Mesodermal cell (in vitro differentiated cells): Measurements from ENCODE around the gene EIF4H. TPM values are rescaled to one million over a fixed set of nuclear protein-coding genes. Genes with fewer than 3 reads are reported as not detected.
A peak's percentile ranks its signal among the peaks of the same experiment; 100 is the strongest.

Source experiments
- H3K27ac ChIP-seq: 2 replicates; pipeline ENCODE4 v1.7.0; 2013; ENCODE audit warnings: mild to moderate bottlenecking, low read depth, low read length, moderate library complexity; ENCODE audit not compliant: severe bottlenecking
- H3K36me3 ChIP-seq: 2 replicates; pipeline ENCODE4 v1.7.1; 2013; ENCODE audit warnings: mild to moderate bottlenecking, low read length, moderate library complexity; ENCODE audit not compliant: control insufficient read depth, insufficient read depth
- H3K4me1 ChIP-seq: one replicate; pipeline ENCODE4 v1.7.1; 2013; ENCODE audit warnings: mild to moderate bottlenecking, low read length; ENCODE audit not compliant: insufficient read depth, control insufficient read depth, poor library complexity, severe bottlenecking
- H3K4me3 ChIP-seq: 2 replicates; pipeline ENCODE4 v1.7.0; 2013; ENCODE audit warnings: low read length, control low read depth, mild to moderate bottlenecking; ENCODE audit not compliant: insufficient read depth, poor library complexity, severe bottlenecking; ENCODE audit errors: extremely low read depth
- H3K9me3 ChIP-seq: 2 replicates; pipeline ENCODE4 v1.7.1; 2013; ENCODE audit warnings: mild to moderate bottlenecking, low read length, moderate library complexity; ENCODE audit not compliant: control insufficient read depth
- WGBS, 2 experiments: methylation state at CpG; one replicate each; pipeline ENCODE4 v1.1.5; 2013; ENCODE audit warnings: missing lambda C conversion rate in 2 of 2; ENCODE audit not compliant: insufficient coverage in 2 of 2; 5-methylcytosine and 5-hydroxymethylcytosine counted together
- polyA plus RNA-seq, 2 experiments: library from polyadenylated mRNA; stranded (reverse); fragments of 50-300 nt; gene quantifications; one replicate each; pipeline ENCODE4 v1.2.3, GENCODE V29; 2013

Gene EIF4H
- polyA plus RNA-seq (2013, experiment 1 of 2): 303 TPM
- polyA plus RNA-seq (2013, experiment 2 of 2): 289 TPM

DNA sequence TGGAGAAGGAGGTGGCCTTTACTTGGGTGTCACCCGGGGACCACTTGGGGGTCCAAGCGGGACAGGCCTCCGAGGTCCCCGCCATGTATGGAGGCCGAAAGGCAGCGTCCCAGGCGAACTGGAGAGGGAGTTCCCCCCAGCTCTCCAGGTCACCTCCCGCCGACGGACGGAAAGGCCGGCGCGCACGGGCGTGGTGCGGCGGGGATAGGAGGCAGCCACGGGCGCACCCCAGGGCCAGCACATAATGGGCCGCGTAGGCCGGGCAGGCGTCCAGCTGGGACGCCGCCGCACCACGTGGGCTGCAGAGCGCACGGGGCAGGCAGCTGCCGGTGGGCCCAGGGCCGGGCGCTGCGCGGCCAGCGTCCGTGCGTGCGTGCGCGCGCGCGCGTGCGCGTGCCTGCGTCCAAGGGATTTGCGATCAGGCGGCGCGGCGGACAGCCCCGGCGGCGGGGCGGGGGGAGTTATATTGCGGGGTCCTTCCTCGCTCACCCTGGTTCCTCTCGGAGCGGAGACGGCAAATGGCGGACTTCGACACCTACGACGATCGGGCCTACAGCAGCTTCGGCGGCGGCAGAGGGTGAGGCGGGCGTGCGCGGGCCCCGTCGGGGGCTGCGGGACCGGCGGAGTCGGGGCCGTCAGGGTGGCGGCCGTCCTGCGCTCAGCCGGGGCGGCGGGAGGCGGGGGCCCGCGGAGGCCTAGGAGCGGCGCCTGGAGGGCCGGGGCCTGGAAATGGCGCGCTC lies at the start of gene EIF4H:
Gene EIF4H (plus strand): TSS at position 491 of the 740 bp plus-strand sequence. CDS start 28 bp downstream, at position 519.
- Histone ChIP-seq H3K27ac (peak within 1 kb of the TSS; percentile 94), H3K36me3 (peaks cover 34% of the 10 kb centered on the region), H3K4me1 (peaks cover 27% of the 10 kb centered on the region), H3K4me3 (peak within 1 kb of the TSS; percentile 94), H3K9me3 (no peaks in the 10 kb centered on the region)
- 1% methylated on average over 55 to 76 of the region's 95 CpGs for WGBS, 2 experiments

DNA sequence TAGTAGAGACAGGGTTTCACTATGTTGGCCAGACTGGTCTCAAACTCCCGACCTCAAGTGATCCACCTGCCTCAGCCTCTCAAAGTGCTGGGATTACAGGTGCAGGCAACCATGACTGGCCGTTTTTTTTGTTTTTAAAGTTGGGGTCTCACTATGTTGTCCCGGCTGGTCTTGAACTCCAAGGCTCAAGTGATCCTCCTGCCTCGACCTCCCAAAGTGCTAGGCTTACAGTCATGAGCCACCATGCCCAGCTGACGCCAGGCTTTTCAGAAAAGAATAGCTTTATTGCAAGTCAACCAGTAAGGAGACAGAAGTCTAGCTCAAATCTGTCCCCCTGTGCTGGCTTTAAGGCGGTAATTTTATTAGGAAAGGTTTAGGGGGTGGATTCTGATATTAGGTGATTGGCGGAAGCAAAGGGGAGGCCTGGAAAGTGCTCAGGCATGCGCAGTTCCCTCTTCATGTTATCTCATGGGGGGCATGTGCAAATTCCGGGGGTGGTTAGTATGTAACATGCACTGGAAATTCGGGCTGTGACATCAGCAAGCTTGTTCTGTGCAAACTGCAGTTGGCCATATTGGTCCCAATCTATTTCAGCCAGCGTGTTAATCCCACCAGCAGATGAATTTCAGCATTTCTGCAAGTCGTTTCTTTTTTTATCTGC lies 47.8 kb upstream of the EIF4H start:
- peaks cover 10% of the 10 kb centered on the region for H3K36me3 ChIP-seq
- no peak overlapping the region for H3K27ac ChIP-seq
- no peak overlapping the region for H3K4me3 ChIP-seq
- H3K4me1 ChIP-seq: no peaks in the 10 kb centered on the region
- no peaks in the 10 kb centered on the region for H3K9me3 ChIP-seq
- WGBS, 2 experiments: 78 to 84% methylated on average over 10 to 12 of the region's 12 CpGs

DNA sequence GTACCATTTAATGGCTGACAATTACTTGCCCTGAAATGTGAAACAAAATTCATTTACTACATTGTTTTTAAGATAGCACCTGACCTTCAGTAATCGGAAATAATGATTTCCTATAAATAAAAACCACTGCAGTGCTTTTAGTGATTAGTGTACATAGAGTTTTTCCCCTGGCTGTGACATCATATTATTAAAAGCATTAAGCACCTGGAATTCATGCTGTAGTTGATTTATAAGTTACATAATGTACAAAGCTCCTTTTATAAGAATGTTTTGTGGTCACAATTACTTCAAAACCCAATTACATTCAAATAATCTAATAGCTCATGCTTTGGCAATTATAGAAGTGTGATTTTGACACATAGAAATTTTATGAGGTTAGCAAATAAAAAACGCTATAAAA lies 44.3 kb upstream of the EIF4H start:
- Histone ChIP-seq H3K4me1 (no peaks in the 10 kb centered on the region), H3K9me3 (no peaks in the 10 kb centered on the region), H3K4me3 (no peak overlapping the region), H3K36me3 (no peaks in the 10 kb centered on the region), H3K27ac (no peak overlapping the region)
- WGBS, 2 experiments: no CpG with 5 or more reads among the region's 2 CpGs

DNA sequence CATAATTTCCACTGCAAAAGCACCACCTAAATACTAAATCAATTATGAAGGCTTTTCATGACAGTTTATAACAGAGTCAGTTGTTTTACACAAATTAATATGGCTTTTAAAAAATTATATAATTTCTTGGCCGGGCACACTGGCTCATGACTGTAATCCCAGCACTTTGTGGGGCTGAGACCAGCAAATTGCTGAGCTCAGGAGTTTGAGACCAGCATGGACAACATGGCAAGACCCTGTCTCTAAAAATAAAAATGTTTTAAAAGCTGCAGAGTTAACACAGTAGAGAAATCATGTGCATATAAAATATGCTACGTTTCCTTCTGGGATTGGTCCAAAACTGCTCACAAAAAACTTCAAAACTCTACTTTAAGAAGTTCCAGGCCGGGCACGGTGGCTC lies 43.6 kb upstream of the EIF4H start:
- H3K27ac ChIP-seq: no peak overlapping the region
- no peaks in the 10 kb centered on the region for H3K36me3 ChIP-seq
- H3K4me3 ChIP-seq: no peak overlapping the region
- WGBS, 2 experiments: 86 to 100% methylated on average over 3 to 4 of the region's 4 CpGs
- H3K9me3 ChIP-seq: no peaks in the 10 kb centered on the region
- H3K4me1 ChIP-seq: no peaks in the 10 kb centered on the region

DNA sequence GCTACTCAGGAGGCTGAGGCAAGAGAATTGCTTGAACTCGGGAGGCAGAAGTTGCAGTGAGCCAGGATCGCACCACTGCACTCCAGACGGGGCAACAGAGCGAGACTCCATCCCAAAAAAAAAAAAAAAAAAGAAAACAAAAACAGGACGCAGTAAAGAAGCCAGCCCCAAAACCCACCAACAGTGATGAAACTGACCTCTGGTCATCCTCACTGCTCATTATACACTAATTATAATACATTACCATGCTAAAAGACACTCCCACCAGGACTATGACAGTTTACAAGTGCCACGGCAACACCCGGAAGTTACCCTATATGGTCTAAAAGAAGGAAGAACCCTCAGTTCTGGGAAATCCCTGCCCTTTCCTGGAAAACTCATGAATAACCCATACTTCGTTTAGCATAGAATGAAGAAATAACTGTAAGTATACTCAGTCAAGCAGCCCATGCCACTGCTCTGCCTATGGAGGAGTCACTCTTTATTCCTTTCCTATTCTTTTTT lies 40.0 kb upstream of the EIF4H start:
- no peaks in the 10 kb centered on the region for H3K4me1 ChIP-seq
- H3K4me3 ChIP-seq: no peak overlapping the region
- H3K36me3 ChIP-seq: no peaks in the 10 kb centered on the region
- 95 to 100% methylated on average over 1 to 4 of the region's 8 CpGs for WGBS, 2 experiments
- H3K27ac ChIP-seq: no peak overlapping the region
- no peaks in the 10 kb centered on the region for H3K9me3 ChIP-seq

DNA sequence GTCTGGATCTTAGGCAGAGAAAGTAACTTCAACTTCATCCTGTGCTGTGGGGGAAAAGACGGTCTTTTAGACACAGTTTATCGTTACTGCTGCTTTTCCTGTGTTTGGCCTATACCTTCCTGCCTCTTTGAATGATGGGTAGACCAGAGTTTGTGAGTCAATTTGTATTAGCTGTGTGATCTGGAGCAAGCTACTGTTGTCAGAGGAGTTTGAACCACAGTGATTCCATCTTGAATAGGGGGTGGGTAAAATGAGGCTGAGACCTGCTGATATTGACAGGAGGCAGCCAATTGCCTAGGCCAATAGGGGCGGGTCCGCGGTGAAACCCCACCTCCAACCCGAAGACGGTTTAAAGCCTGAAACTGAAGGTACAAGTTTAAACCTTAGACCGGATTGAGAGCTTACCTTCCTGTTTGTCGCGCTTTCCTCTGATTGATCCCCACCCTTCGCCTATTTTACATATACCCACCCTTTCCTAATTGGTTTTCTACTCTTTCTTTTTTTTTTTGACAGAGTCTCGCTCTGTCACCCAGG lies 35.8 kb upstream of the EIF4H start:
- H3K36me3 ChIP-seq: no peaks in the 10 kb centered on the region
- 71 to 73% methylated on average over 11 of the region's 12 CpGs for WGBS, 2 experiments
- no peak overlapping the region for H3K27ac ChIP-seq
- H3K9me3 ChIP-seq: no peaks in the 10 kb centered on the region
- H3K4me1 ChIP-seq: peaks cover 4% of the 10 kb centered on the region
- no peak overlapping the region for H3K4me3 ChIP-seq

DNA sequence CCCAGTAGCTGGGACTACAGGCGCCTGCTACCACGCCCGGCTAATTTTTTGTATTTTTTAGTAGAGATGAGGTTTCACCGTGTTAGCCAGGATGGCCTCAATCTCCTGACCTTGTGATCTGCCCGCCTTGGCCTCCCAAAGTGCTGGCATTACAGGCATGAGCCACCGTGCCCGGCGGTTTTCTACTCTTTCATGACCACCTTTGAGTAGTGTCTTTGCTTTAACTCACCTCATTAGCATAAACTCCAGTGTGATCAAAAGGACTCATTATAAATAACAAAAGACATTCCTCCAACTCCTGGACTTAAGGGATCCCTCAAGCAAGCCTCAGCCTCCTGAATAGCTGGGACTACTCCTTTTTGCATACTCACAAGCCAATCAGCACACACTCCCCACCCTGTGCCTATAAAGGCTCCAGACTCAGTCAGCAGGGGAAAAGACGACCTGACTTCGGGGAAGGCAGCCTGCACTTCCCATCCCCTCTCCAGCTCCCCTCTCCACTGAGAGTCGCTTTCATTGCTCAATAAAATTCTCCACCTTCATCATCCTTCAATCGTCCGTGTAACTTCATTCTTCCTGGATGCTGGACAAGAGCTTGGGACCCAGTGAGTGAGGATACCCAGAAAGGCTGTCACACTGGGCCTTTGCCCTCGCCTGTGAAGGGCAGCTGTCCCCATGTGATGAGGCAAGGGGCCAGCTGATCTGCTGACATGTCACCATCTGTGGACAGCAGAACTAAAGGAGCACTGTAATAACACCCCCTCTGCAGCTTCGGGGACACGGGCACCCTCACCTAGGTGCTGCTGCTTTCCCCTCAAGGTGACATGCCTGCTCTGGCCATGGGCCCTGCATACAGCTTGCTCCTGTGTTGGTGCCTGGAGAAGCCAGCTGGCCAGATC lies 35.0 kb upstream of the EIF4H start:
- Histone ChIP-seq H3K4me3 (no peak overlapping the region), H3K36me3 (no peaks in the 10 kb centered on the region), H3K9me3 (no peaks in the 10 kb centered on the region), H3K27ac (no peak overlapping the region), H3K4me1 (peaks cover 4% of the 10 kb centered on the region)
- WGBS, 2 experiments: 67 to 68% methylated on average over 12 to 15 of the region's 16 CpGs

DNA sequence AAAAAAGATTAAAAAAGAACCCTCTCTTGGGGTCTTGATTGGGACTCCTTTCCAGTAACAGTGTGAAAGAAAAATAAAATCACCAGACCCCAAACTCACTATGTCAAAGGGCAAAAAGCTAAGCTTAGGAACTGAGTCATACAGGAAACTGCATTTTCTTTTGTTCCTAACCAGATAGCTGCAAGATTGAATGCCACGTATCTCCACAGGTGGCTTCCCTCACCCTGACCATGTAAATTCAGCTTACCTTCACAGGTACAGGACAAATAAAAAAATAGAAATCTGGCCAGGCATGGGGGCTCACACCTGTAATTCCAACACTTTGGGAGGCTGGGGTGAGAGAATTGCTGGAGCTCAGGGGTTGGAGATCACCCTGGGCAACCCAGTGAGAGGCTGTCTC lies 32.5 kb upstream of the EIF4H start:
- Histone ChIP-seq H3K9me3 (peaks cover 9% of the 10 kb centered on the region), H3K27ac (no peak overlapping the region), H3K36me3 (no peaks in the 10 kb centered on the region), H3K4me3 (no peak overlapping the region), H3K4me1 (peaks cover 4% of the 10 kb centered on the region)
- 75% methylated on average over 1 of the region's 1 CpG; no CpG with 5 or more reads in 1 of the 2 experiments for WGBS, 2 experiments

DNA sequence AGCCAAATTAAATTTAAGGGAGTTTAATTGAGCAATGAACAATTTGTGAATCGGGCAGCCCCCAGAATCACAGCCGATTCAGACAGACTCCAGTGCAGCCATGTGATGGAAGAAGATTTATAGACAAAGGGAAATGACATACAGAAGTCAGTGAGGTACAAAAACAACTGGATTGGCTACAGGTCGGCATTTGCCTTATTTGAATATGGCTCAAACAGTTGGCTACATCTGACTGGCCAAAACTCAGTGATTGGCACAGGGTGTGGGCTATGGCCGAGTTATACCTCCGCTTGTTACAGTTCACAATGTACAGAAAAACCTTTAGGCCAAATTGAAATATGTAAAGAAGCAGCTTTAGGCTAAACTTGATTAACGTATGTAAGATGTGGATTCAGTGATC lies 30.8 kb upstream of the EIF4H start:
- 95 to 100% methylated on average over 3 to 5 of the region's 6 CpGs for WGBS, 2 experiments
- Histone ChIP-seq H3K27ac (no peak overlapping the region), H3K4me1 (peaks cover 4% of the 10 kb centered on the region), H3K36me3 (no peaks in the 10 kb centered on the region), H3K9me3 (peaks cover 9% of the 10 kb centered on the region), H3K4me3 (no peak overlapping the region)

DNA sequence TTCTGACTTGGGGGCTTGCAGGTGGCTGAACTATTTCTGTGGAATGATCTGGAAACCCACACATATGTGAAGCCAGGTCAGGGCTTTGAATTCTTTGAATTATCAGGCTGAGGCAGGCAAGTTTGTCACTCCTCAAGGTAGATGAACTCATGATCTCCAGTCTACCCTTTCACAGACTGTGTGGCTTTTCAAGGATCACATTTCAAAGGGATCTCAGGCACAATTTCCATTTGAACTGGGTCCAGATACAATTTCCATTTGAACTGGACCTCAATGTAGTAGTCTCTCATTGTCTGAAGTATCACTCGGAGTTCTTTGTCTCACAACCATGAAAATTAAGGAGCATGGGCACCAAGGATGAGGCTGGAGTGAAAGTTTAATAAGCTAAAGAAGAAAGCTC lies 25.7 kb upstream of the EIF4H start:
- no peak overlapping the region for H3K4me3 ChIP-seq
- H3K27ac ChIP-seq: no peak overlapping the region
- no peaks in the 10 kb centered on the region for H3K36me3 ChIP-seq
- peaks cover 9% of the 10 kb centered on the region for H3K9me3 ChIP-seq
- no peaks in the 10 kb centered on the region for H3K4me1 ChIP-seq
- no CpG with 5 or more reads among the region's 1 CpG for WGBS, 2 experiments
